PC-3 (cell line): Measurements from ENCODE around the gene PDK1. TPM values are rescaled to one million over a fixed set of nuclear protein-coding genes. Genes with fewer than 3 reads are reported as not detected.
"Not testable (repeated sequence)": the region's sequence is repeated elsewhere in the genome, so short reads cannot be mapped to it uniquely, and the experiment has no call there.

Experiments used
- ATAC-seq: fragments of 200-7000 bp; cut with Tn5 transposase; 2 replicates; pipeline ENCODE4 v1.9.1; 2020; ENCODE audit warnings: mild to moderate bottlenecking, moderate library complexity
- BruUV-seq: library from RNA; stranded (reverse); fragments of 400-500 nt; replicated peaks from 2 replicates; lab custom pipeline; 2021; lab: Mats Ljungman, UMichigan
- CTCF ChIA-PET: fragments of 300-600 bp; sonication (Branson Sonifier 250); formaldehyde crosslinking; loops from one replicate; lab custom pipeline; 2022; ENCODE audit warnings: antibody characterized with exemption; lab: Charles Lee
- POLR2A ChIA-PET: fragments of 300-600 bp; sonication (Branson Sonifier 250); formaldehyde crosslinking; loops from one replicate; lab custom pipeline; 2022; ENCODE audit warnings: antibody characterized with exemption; ENCODE audit not compliant: unreplicated experiment; lab: Charles Lee
- DNase-seq: peaks from one replicate; pipeline ENCODE4 v3.0.0-alpha.2; 2015
- H2AFZ ChIP-seq: fragments of 300-600 bp; sonication (generic); 2 replicates; pipeline ENCODE4 v1.6.0; 2016; ENCODE audit warnings: antibody characterized with exemption, low read length
- H3F3A ChIP-seq: fragments of 300-600 bp; sonication (generic); one replicate; pipeline ENCODE4 v1.6.0; 2017; ENCODE audit warnings: antibody characterized with exemption, low read length, control low read depth, mild to moderate bottlenecking; ENCODE audit not compliant: unreplicated experiment
- H3K27ac ChIP-seq: fragments of 300-600 bp; sonication (generic); 2 replicates; pipeline ENCODE4 v1.5.1; 2016; ENCODE audit warnings: mild to moderate bottlenecking, low read length
- H3K27me3 ChIP-seq: fragments of 300-600 bp; sonication (generic); 2 replicates; pipeline ENCODE4 v1.6.1; 2016; ENCODE audit warnings: low read length, mixed read lengths
- H3K36me3 ChIP-seq: fragments of 300-600 bp; sonication (generic); 2 replicates; pipeline ENCODE4 v1.6.1; 2016; ENCODE audit warnings: low read depth, mixed run types, low read length, mixed read lengths
- H3K4me1 ChIP-seq: fragments of 300-600 bp; sonication (generic); 2 replicates; pipeline ENCODE4 v1.5.1; 2016; ENCODE audit warnings: low read length; ENCODE audit not compliant: insufficient read depth
- H3K4me2 ChIP-seq: fragments of 300-600 bp; sonication (generic); 2 replicates; pipeline ENCODE4 v1.6.0; 2016; ENCODE audit warnings: low read length
- H3K4me3 ChIP-seq: fragments of 300-600 bp; sonication (generic); 2 replicates; pipeline ENCODE4 v1.5.1; 2016; ENCODE audit warnings: mild to moderate bottlenecking, low read length, mixed read lengths
- H3K79me2 ChIP-seq: fragments of 300-600 bp; sonication (generic); 2 replicates; pipeline ENCODE4 v1.6.1; 2017; ENCODE audit warnings: low read length, mixed read lengths
- H3K9ac ChIP-seq: fragments of 300-600 bp; sonication (generic); 2 replicates; pipeline ENCODE4 v1.6.0; 2016; ENCODE audit warnings: mild to moderate bottlenecking, low read length
- H3K9me2 ChIP-seq: fragments of 300-600 bp; sonication (generic); replicated peaks from 2 replicates; pipeline ENCODE4 v1.6.1; 2016; ENCODE audit warnings: mixed run types, low read length, mixed read lengths
- H3K9me3 ChIP-seq: fragments of 300-600 bp; sonication (generic); 2 replicates; pipeline ENCODE4 v1.6.1; 2016; ENCODE audit warnings: low read length, mixed read lengths
- H4K20me1 ChIP-seq: fragments of 300-600 bp; sonication (generic); 2 replicates; pipeline ENCODE4 v1.6.1; 2016; ENCODE audit warnings: low read length, mixed read lengths
- EZH2 ChIP-seq: fragments of 300-600 bp; sonication (generic); IDR thresholded peaks from one replicate; pipeline ENCODE4 v1.6.1; 2017; ENCODE audit warnings: antibody characterized with exemption, mild to moderate bottlenecking, low read length; ENCODE audit not compliant: unreplicated experiment
- EZH2phosphoT487 ChIP-seq: fragments of 300-600 bp; sonication (generic); IDR thresholded peaks from 2 replicates; pipeline ENCODE4 v1.6.1; 2018; ENCODE audit warnings: mild to moderate bottlenecking, antibody characterized with exemption, low read length, borderline replicate concordance
- intact Hi-C: fragments of 100-400 bp; cut with micrococcal nuclease; formaldehyde crosslinking; loops from 2 replicates; pipeline ENCODE4 v1.9.0; 2023
- total RNA-seq: library from RNA; depleted of rRNA; stranded (reverse); fragments of >200 nt; gene quantifications from 2 replicates; pipeline ENCODE4 v1.2.3, GENCODE V29; 2014
- TF ChIP-seq, protein P1 (sequence below): fragments of 300-600 bp; sonication (generic); conservative IDR thresholded peaks from 2 replicates; pipeline ENCODE4 v1.5.1; 2017; ENCODE audit warnings: antibody characterized with exemption, low read depth, mild to moderate bottlenecking, low read length

PDK1 gene
- total RNA-seq, 1 experiment from 2014 or later, result 45.8 TPM

GRCh38 chr2:172580544-172580943 lies 24.7 kb downstream of the PDK1 start:
- no peak overlapping the region for H2AFZ ChIP-seq
- H3K4me3 ChIP-seq, result no peak overlapping the region
- H3K9ac ChIP-seq, result no peak overlapping the region
- BruUV-seq, result no TSS peak
- H3K4me2 ChIP-seq, result no peak overlapping the region
- H3K27ac ChIP-seq, result no peak overlapping the region
- H3F3A ChIP-seq, result no peaks in the 10 kb centered on the region
- peaks cover 39% of the 10 kb centered on the region for H3K79me2 ChIP-seq
- no peaks in the 10 kb centered on the region for H3K27me3 ChIP-seq
- TF ChIP-seq EZH2, result no peak
- TF ChIP-seq, protein P1, sequence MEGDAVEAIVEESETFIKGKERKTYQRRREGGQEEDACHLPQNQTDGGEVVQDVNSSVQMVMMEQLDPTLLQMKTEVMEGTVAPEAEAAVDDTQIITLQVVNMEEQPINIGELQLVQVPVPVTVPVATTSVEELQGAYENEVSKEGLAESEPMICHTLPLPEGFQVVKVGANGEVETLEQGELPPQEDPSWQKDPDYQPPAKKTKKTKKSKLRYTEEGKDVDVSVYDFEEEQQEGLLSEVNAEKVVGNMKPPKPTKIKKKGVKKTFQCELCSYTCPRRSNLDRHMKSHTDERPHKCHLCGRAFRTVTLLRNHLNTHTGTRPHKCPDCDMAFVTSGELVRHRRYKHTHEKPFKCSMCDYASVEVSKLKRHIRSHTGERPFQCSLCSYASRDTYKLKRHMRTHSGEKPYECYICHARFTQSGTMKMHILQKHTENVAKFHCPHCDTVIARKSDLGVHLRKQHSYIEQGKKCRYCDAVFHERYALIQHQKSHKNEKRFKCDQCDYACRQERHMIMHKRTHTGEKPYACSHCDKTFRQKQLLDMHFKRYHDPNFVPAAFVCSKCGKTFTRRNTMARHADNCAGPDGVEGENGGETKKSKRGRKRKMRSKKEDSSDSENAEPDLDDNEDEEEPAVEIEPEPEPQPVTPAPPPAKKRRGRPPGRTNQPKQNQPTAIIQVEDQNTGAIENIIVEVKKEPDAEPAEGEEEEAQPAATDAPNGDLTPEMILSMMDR, result no peak
- no peak for TF ChIP-seq EZH2phosphoT487
- no peaks in the 10 kb centered on the region for H3K9me2 ChIP-seq
- no peaks in the 10 kb centered on the region for H3K4me1 ChIP-seq
- no peak for DNase-seq
- intact Hi-C loops, result no loop called here
- ChIA-PET POLR2A (no interaction called here), CTCF (no interaction called here)
- ATAC-seq, result no peak
- no peaks in the 10 kb centered on the region for H4K20me1 ChIP-seq
- peaks cover 10% of the 10 kb centered on the region for H3K9me3 ChIP-seq
- H3K36me3 ChIP-seq, result peaks cover 62% of the 10 kb centered on the region

DNA sequence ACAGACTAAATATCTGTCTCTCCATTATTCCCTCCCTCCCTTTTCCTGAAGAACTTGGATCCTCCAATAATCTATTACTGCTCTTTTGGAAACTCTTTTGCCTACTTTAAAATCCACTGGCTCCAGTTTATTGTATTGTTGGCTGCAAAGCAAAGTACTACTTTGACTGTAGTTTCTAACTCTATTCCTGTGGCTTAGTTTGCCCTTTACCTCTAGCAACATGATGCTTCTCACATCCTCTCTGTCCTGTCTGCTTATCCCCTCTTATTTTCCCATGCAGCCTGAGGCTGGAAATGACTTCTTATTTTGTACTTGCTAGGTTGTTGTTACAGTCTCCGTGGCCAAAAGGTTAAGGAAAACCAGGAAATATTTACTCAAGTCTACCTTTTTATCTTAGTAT lies 26.8 kb downstream of the PDK1 start:
- DNase-seq, result no peak
- Histone ChIP-seq H3K9me2 (no peaks in the 10 kb centered on the region), H3K27ac (no peak overlapping the region), H3F3A (no peaks in the 10 kb centered on the region), H3K4me2 (no peak overlapping the region), H3K36me3 (peaks cover 63% of the 10 kb centered on the region), H3K27me3 (no peaks in the 10 kb centered on the region), H3K9ac (no peak overlapping the region), H4K20me1 (no peaks in the 10 kb centered on the region), H3K79me2 (peaks cover 27% of the 10 kb centered on the region), H3K9me3 (peaks cover 7% of the 10 kb centered on the region), H3K4me3 (no peak overlapping the region), H2AFZ (no peak overlapping the region), H3K4me1 (no peaks in the 10 kb centered on the region)
- TF ChIP-seq EZH2phosphoT487, result no peak
- TF ChIP-seq, protein P1, result no peak
- no peak for TF ChIP-seq EZH2
- POLR2A ChIA-PET, result no interaction called here
- no peak for ATAC-seq
- intact Hi-C loops, result no loop called here
- CTCF ChIA-PET, result no interaction called here
- BruUV-seq, result no TSS peak

GRCh38 chr2:172586245-172586891 lies 30.5 kb downstream of the PDK1 start:
- DNase-seq (no peak), ATAC-seq (no peak)
- Histone ChIP-seq H2AFZ (no peak overlapping the region), H3K4me3 (no peak overlapping the region), H3K79me2 (0 out of 2 replicates have a peak, but pooled peaks cover 4% of the 10 kb centered on the region), H3K27me3 (no peaks in the 10 kb centered on the region), H3K9me2 (no peaks in the 10 kb centered on the region), H3K4me2 (no peak overlapping the region), H3K9ac (no peak overlapping the region), H3F3A (no peaks in the 10 kb centered on the region), H4K20me1 (no peaks in the 10 kb centered on the region), H3K9me3 (no peaks in the 10 kb centered on the region), H3K4me1 (peaks cover 13% of the 10 kb centered on the region), H3K36me3 (peaks cover 67% of the 10 kb centered on the region), H3K27ac (no peak overlapping the region)
- POLR2A ChIA-PET, result no interaction called here
- intact Hi-C loops, result no loop called here
- BruUV-seq, result no TSS peak
- CTCF ChIA-PET, result no interaction called here
- TF ChIP-seq EZH2phosphoT487, result no peak
- TF ChIP-seq, protein P1, result no peak
- TF ChIP-seq EZH2, result no peak

DNA sequence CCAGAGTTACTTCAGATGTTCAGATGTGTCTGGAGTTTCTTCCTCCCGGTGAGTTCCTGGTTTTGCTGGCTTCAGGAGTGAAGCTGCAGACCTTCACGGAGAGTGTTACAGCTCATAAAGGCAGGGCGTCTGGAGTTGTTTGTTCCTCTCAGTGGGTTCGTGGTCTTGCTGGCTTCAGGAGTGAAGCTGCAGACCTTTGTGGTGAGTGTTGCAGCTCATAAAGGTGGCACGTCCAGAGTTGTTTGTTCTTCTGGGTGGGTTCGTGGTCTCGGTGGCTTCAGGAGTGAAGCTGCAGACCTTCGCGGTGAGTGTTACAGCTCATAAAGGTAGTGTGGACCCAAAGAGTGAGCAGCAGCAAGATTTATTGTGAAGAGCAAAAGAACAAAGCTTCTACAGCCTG lies 31.3 kb downstream of the PDK1 start:
- H2AFZ ChIP-seq, H3K9me3 ChIP-seq, H3K27me3 ChIP-seq, H3K27ac ChIP-seq, H3K9me2 ChIP-seq, POLR2A ChIA-PET, H3K4me3 ChIP-seq, ATAC-seq, CTCF ChIA-PET, H4K20me1 ChIP-seq, intact Hi-C loops, H3K4me2 ChIP-seq, BruUV-seq, H3K9ac ChIP-seq, DNase-seq, H3K79me2 ChIP-seq, H3F3A ChIP-seq: not testable (repeated sequence)
- Histone ChIP-seq H3K4me1 (peaks cover 13% of the 10 kb centered on the region), H3K36me3 (peaks cover 59% of the 10 kb centered on the region)
